A549 (cell line): ENCODE measurements around the gene RPS15. TPM values are rescaled to one million over a fixed set of nuclear protein-coding genes. Genes with fewer than 3 reads are reported as not detected.

Source experiments
- ATAC-seq, 2 experiments: fragments of 200-7000 bp in 1 of 2; fragments of >200 bp in 1 of 2; cut with Nextera tagmentation in 1 of 2; cut with Tn5 transposase in 1 of 2; 3 replicates each; pipeline versions ENCODE4 v1.8.0 to v1.9.1; 2018 to 2020; ENCODE audit warnings: mild to moderate bottlenecking in 1 of 2, moderate library complexity in 1 of 2
- CTCF ChIA-PET: fragments of 300-600 bp; sonication (Branson Sonifier 250); formaldehyde crosslinking; extraction: SDS; loops from one replicate; lab custom pipeline; 2021; ENCODE audit warnings: antibody characterized with exemption, inconsistent platforms; lab: Yijun Ruan, JAX
- POLR2A ChIA-PET: fragments of 350-600 bp; formaldehyde crosslinking; extraction: SDS; loops from one replicate; lab custom pipeline; 2021; ENCODE audit warnings: antibody characterized with exemption, inconsistent platforms; lab: Yijun Ruan, JAX
- DNase-seq, 2 experiments: peaks; one replicate each; pipeline versions ENCODE4 v3.0.0 to v3.0.0-alpha.2; 2011 to 2016; ENCODE audit warnings: low read depth in 1 of 2, low spot score in 1 of 2
- FAIRE-seq: peaks from 2 replicates; lab custom pipeline; 2011; peaks lifted over from hg19 to GRCh38; lab: Jason Lieb, UNC
- H3K27ac ChIP-seq, 2 experiments: fragments of >200 bp; sonication (Bioruptor Twin); formaldehyde crosslinking; 3 replicates each; pipeline ENCODE4 v1.5.1; 2016 to 2017
- H3K4me1 ChIP-seq: fragments of >200 bp; sonication (Bioruptor Twin); formaldehyde crosslinking; 3 replicates; pipeline ENCODE4 v1.6.1; 2016
- H3K4me2 ChIP-seq: fragments of >200 bp; sonication (Bioruptor Twin); formaldehyde crosslinking; 3 replicates; pipeline ENCODE4 v1.6.1; 2016
- H3K4me3 ChIP-seq: fragments of >200 bp; sonication (Bioruptor Twin); formaldehyde crosslinking; 3 replicates; pipeline ENCODE4 v1.5.1; 2016
- H3K9me3 ChIP-seq: fragments of >200 bp; sonication (Bioruptor Twin); formaldehyde crosslinking; 3 replicates; pipeline ENCODE4 v1.6.1; 2016
- EHF ChIP-seq: fragments of 250-450 bp; sonication (Bioruptor Pico); IDR thresholded peaks from 2 replicates; pipeline ENCODE4 v1.5.0; 2020; ENCODE audit warnings: mild to moderate bottlenecking
- EP300 ChIP-seq, 2 experiments: fragments of >200 bp; sonication (Bioruptor Twin); formaldehyde crosslinking; IDR thresholded peaks; 2 replicates in 1 of 2; 3 replicates in 1 of 2; pipeline ENCODE4 v1.6.1; 2016 to 2017
- HOXB5 ChIP-seq: fragments of 250-450 bp; sonication (Bioruptor Pico); IDR thresholded peaks from 2 replicates; pipeline ENCODE4 v1.5.0; 2020; ENCODE audit warnings: mild to moderate bottlenecking, moderate library complexity
- JUNB ChIP-seq: fragments of >200 bp; sonication (Bioruptor Twin); formaldehyde crosslinking; IDR thresholded peaks from 2 replicates; pipeline ENCODE4 v1.6.1; 2016
- KDM5A ChIP-seq: fragments of 200-600 bp; sonication (generic); IDR thresholded peaks from 2 replicates; pipeline ENCODE4 v1.6.1; 2016; ENCODE audit warnings: antibody characterized with exemption, mild to moderate bottlenecking
- NFE2L2 ChIP-seq: fragments of 150-350 bp; conservative IDR thresholded peaks from 2 replicates; pipeline ENCODE4 v1.6.1; 2014; ENCODE audit warnings: low read length
- NR3C1 ChIP-seq: fragments of >200 bp; sonication (Bioruptor Twin); formaldehyde crosslinking; IDR thresholded peaks from 3 replicates; pipeline ENCODE4 v1.6.1; 2017
- RCOR1 ChIP-seq: fragments of 150-350 bp; IDR thresholded peaks from 2 replicates; pipeline ENCODE4 v1.6.1; 2014; ENCODE audit warnings: antibody characterized with exemption, low read length, low read depth
- REST ChIP-seq: fragments of 200-600 bp; sonication (generic); IDR thresholded peaks from 2 replicates; pipeline ENCODE4 v1.6.1; 2016; ENCODE audit warnings: antibody characterized with exemption, mild to moderate bottlenecking, moderate library complexity
- TP53 ChIP-seq: fragments of 250-450 bp; sonication (Bioruptor Pico); IDR thresholded peaks from 2 replicates; pipeline ENCODE4 v1.5.0; 2021; ENCODE audit warnings: mild to moderate bottlenecking, moderate library complexity
- USF2 ChIP-seq: fragments of 450-650 bp; IDR thresholded peaks from 2 replicates; pipeline ENCODE4 v1.6.1; 2014; ENCODE audit warnings: antibody characterized with exemption
- ZSCAN20 ChIP-seq: fragments of 250-450 bp; sonication (Bioruptor Pico); IDR thresholded peaks from 2 replicates; pipeline ENCODE4 v1.8.0; 2022; ENCODE audit warnings: mild to moderate bottlenecking, moderate library complexity
- WGBS: methylation state at CpG from one replicate; pipeline ENCODE4 v1.1.6; 2017; ENCODE audit errors: missing lambda C conversion rate; 5-methylcytosine and 5-hydroxymethylcytosine counted together
- polyA plus RNA-seq, 4 experiments: library from polyadenylated mRNA; depleted of rRNA in 3 of 4; stranded (reverse); fragments of >200 nt; fragmentation: RNase III in 1 of 4; extraction: RNeasy Plus Mini Kit Qiagen cat#74134 plus additional on column Dnase treatment in 1 of 4; gene quantifications; 2 replicates in 3 of 4; 3 replicates in 1 of 4; pipeline ENCODE4 v1.2.3, GENCODE V29; 2011 to 2017

RPS15 gene
- polyA plus RNA-seq, 2 of the 4 experiments (the other 2 are of a cell fraction), result 525 to 1,458 TPM

GRCh38 chr19:1447504-1447903 is 9.3 kb downstream of the RPS15 start:
- TF ChIP-seq HOXB5 (CRISPR knock-in tag) (no peak), USF2 (no peak), REST (no peak), TP53 (no peak), ZSCAN20 (CRISPR knock-in tag) (no peak), NR3C1 (no peak), NFE2L2 (no peak), EP300 (IDR thresholded peaks at IDR 0.05) (no peak), EHF (CRISPR knock-in tag) (no peak)
- 11% methylated on average over 1 of the region's 4 CpGs for WGBS
- FAIRE-seq, result no peak
- Histone ChIP-seq H3K9me3 (no peaks in the 10 kb centered on the region), H3K4me1 (peaks cover 35% of the 10 kb centered on the region), H3K27ac (no peak overlapping the region), H3K4me3 (no peak overlapping the region), H3K4me2 (no peak overlapping the region; the same call in 2 of the 3 replicates)
- ATAC-seq, result no peak
- ChIA-PET POLR2A (no interaction called here), CTCF (interaction anchor here (1.0 kb wide), 1 partner anchor 21 kb away, joined by 3 read pairs; no protein-coding TSS in a partner anchor)
- DNase-seq, result no peak

GRCh38 chr19:1447944-1448343 is 9.7 kb downstream of the RPS15 start:
- no peak for FAIRE-seq
- ATAC-seq, result no peak
- WGBS, result 88% methylated on average over 9 of the region's 9 CpGs
- DNase-seq, result no peak
- POLR2A ChIA-PET, result no interaction called here
- H3K9me3 ChIP-seq, result no peaks in the 10 kb centered on the region
- no peak overlapping the region for H3K4me3 ChIP-seq
- no peak for TF ChIP-seq JUNB
- TF ChIP-seq KDM5A, result no peak
- TF ChIP-seq REST, result no peak
- TF ChIP-seq USF2, result no peak
- TF ChIP-seq RCOR1, result no peak
- CTCF ChIA-PET, result no interaction called here
- H3K4me2 ChIP-seq, result no peak overlapping the region
- no peak overlapping the region for H3K27ac ChIP-seq
- H3K4me1 ChIP-seq, result peaks cover 32% of the 10 kb centered on the region
